ENCODE data around the gene TMEM171. TPM values are rescaled to one million over a fixed set of nuclear protein-coding genes. Genes with fewer than 3 reads are reported as not detected.

The TMEM171 gene
- total and polyA plus RNA-seq, 2 donors: 0.19 to 0.62 TPM

- H3K27ac ChIP-seq (ENCODE audit: low read depth in 1 of 2, low read length in 1 of 2): no peak overlapping the region
- H3K27me3 ChIP-seq (ENCODE audit: control insufficient read depth in 2 of 2, insufficient read depth in 1 of 2, low read length in 1 of 2): no peaks in the 10 kb centered on the region
- H3K9me3 ChIP-seq (ENCODE audit: control insufficient read depth in 2 of 2, insufficient read depth in 1 of 2, low read length in 1 of 2): no peaks in the 10 kb centered on the region
- WGBS: 95% methylated on average over 4 of the region's 4 CpGs
- no peaks in the 10 kb centered on the region for H3K4me1 ChIP-seq (ENCODE audit: control insufficient read depth in 2 of 2, insufficient read depth in 2 of 2, low read length in 2 of 2)
- H3K36me3 ChIP-seq (ENCODE audit: control insufficient read depth in 2 of 2, insufficient read depth in 2 of 2, low read length in 1 of 2): no peaks in the 10 kb centered on the region
- no peak for DNase-seq (ENCODE audit: low read depth in 6 of 9, low spot score in 9 of 9)
- no peak overlapping the region for H3K4me3 ChIP-seq (ENCODE audit: low read length in 2 of 2)
Measured at GRCh38 chr5:73100109-73100508, 20.3 kb upstream of the TMEM171 start.

- WGBS: 89% methylated on average over 4 of the region's 4 CpGs
- DNase-seq (ENCODE audit: low read depth in 6 of 9, low spot score in 9 of 9): no peak
Measured at GRCh38 chr5:73103870-73104299, 16.5 kb upstream of the TMEM171 start.

GRCh38 chr5:73104326-73104725 lies 16.0 kb upstream of the TMEM171 start:
- Histone ChIP-seq H3K4me3 (ENCODE audit: low read length in 2 of 2) (no peak overlapping the region), H3K36me3 (ENCODE audit: control insufficient read depth in 2 of 2, insufficient read depth in 2 of 2, low read length in 1 of 2) (no peaks in the 10 kb centered on the region), H3K9me3 (ENCODE audit: control insufficient read depth in 2 of 2, insufficient read depth in 1 of 2, low read length in 1 of 2) (no peaks in the 10 kb centered on the region), H3K27me3 (ENCODE audit: control insufficient read depth in 2 of 2, insufficient read depth in 1 of 2, low read length in 1 of 2) (no peaks in the 10 kb centered on the region), H3K4me1 (ENCODE audit: control insufficient read depth in 2 of 2, insufficient read depth in 2 of 2, low read length in 2 of 2) (no peaks in the 10 kb centered on the region), H3K27ac (ENCODE audit: low read depth in 1 of 2, low read length in 1 of 2) (no peak overlapping the region)
- DNase-seq (ENCODE audit: low read depth in 6 of 9, low spot score in 9 of 9): no peak
- 75% methylated on average over 1 of the region's 1 CpG for WGBS

More at GRCh38 chr5:73103870-73104299, 16.5 kb upstream of the TMEM171 start:
- Histone ChIP-seq H3K36me3 (ENCODE audit: control insufficient read depth in 2 of 2, insufficient read depth in 2 of 2, low read length in 1 of 2) (no peaks in the 10 kb centered on the region), H3K27ac (ENCODE audit: low read depth in 1 of 2, low read length in 1 of 2) (no peak overlapping the region), H3K27me3 (ENCODE audit: control insufficient read depth in 2 of 2, insufficient read depth in 1 of 2, low read length in 1 of 2) (no peaks in the 10 kb centered on the region), H3K9me3 (ENCODE audit: control insufficient read depth in 2 of 2, insufficient read depth in 1 of 2, low read length in 1 of 2) (no peaks in the 10 kb centered on the region), H3K4me1 (ENCODE audit: control insufficient read depth in 2 of 2, insufficient read depth in 2 of 2, low read length in 2 of 2) (no peaks in the 10 kb centered on the region), H3K4me3 (ENCODE audit: low read length in 2 of 2) (no peak overlapping the region)

GRCh38 chr5:73106335-73106734 lies 14.0 kb upstream of the TMEM171 start:
- Histone ChIP-seq H3K4me3 (ENCODE audit: low read length in 2 of 2) (no peak overlapping the region), H3K27me3 (ENCODE audit: control insufficient read depth in 2 of 2, insufficient read depth in 1 of 2, low read length in 1 of 2) (no peaks in the 10 kb centered on the region), H3K27ac (ENCODE audit: low read depth in 1 of 2, low read length in 1 of 2) (no peak overlapping the region), H3K4me1 (ENCODE audit: control insufficient read depth in 2 of 2, insufficient read depth in 2 of 2, low read length in 2 of 2) (no peaks in the 10 kb centered on the region), H3K9me3 (ENCODE audit: control insufficient read depth in 2 of 2, insufficient read depth in 1 of 2, low read length in 1 of 2) (no peaks in the 10 kb centered on the region), H3K36me3 (ENCODE audit: control insufficient read depth in 2 of 2, insufficient read depth in 2 of 2, low read length in 1 of 2) (no peaks in the 10 kb centered on the region)
- DNase-seq (ENCODE audit: low read depth in 6 of 9, low spot score in 9 of 9): no peak

GRCh38 chr5:73110190-73110589 lies 10.2 kb upstream of the TMEM171 start:
- H3K4me3 ChIP-seq (ENCODE audit: low read length in 2 of 2): no peak overlapping the region
- H3K4me1 ChIP-seq (ENCODE audit: control insufficient read depth in 2 of 2, insufficient read depth in 2 of 2, low read length in 2 of 2): no peaks in the 10 kb centered on the region
- no peak for DNase-seq (ENCODE audit: low read depth in 6 of 9, low spot score in 9 of 9)
- 95% methylated on average over 1 of the region's 1 CpG for WGBS
- no peaks in the 10 kb centered on the region for H3K36me3 ChIP-seq (ENCODE audit: control insufficient read depth in 2 of 2, insufficient read depth in 2 of 2, low read length in 1 of 2)
- no peaks in the 10 kb centered on the region for H3K9me3 ChIP-seq (ENCODE audit: control insufficient read depth in 2 of 2, insufficient read depth in 1 of 2, low read length in 1 of 2)
- H3K27ac ChIP-seq (ENCODE audit: low read depth in 1 of 2, low read length in 1 of 2): no peak overlapping the region
- peaks cover 0 to 5% of the 10 kb centered on the region in 2 donors for H3K27me3 ChIP-seq (ENCODE audit: control insufficient read depth in 2 of 2, insufficient read depth in 1 of 2, low read length in 1 of 2)

- Histone ChIP-seq H3K27ac (ENCODE audit: low read depth in 1 of 2, low read length in 1 of 2) (no peak overlapping the region), H3K27me3 (ENCODE audit: control insufficient read depth in 2 of 2, insufficient read depth in 1 of 2, low read length in 1 of 2) (peaks cover 0 to 9% of the 10 kb centered on the region in 2 donors), H3K4me1 (ENCODE audit: control insufficient read depth in 2 of 2, insufficient read depth in 2 of 2, low read length in 2 of 2) (no peaks in the 10 kb centered on the region), H3K9me3 (ENCODE audit: control insufficient read depth in 2 of 2, insufficient read depth in 1 of 2, low read length in 1 of 2) (no peaks in the 10 kb centered on the region), H3K36me3 (ENCODE audit: control insufficient read depth in 2 of 2, insufficient read depth in 2 of 2, low read length in 1 of 2) (no peaks in the 10 kb centered on the region), H3K4me3 (ENCODE audit: low read length in 2 of 2) (no peak overlapping the region)
- 92% methylated on average over 1 of the region's 1 CpG for WGBS
- no peak for DNase-seq (ENCODE audit: low read depth in 6 of 9, low spot score in 9 of 9)
Measured at GRCh38 chr5:73111536-73111935, 8.8 kb upstream of the TMEM171 start.

- DNase-seq (ENCODE audit: low read depth in 6 of 9, low spot score in 9 of 9): no peak
- H3K4me1 ChIP-seq (ENCODE audit: control insufficient read depth in 2 of 2, insufficient read depth in 2 of 2, low read length in 2 of 2): no peaks in the 10 kb centered on the region
- peaks cover 0 to 12% of the 10 kb centered on the region in 2 donors for H3K27me3 ChIP-seq (ENCODE audit: control insufficient read depth in 2 of 2, insufficient read depth in 1 of 2, low read length in 1 of 2)
- no peaks in the 10 kb centered on the region for H3K9me3 ChIP-seq (ENCODE audit: control insufficient read depth in 2 of 2, insufficient read depth in 1 of 2, low read length in 1 of 2)
- WGBS: 77% methylated on average over 1 of the region's 1 CpG
- no peak overlapping the region for H3K4me3 ChIP-seq (ENCODE audit: low read length in 2 of 2)
- no peaks in the 10 kb centered on the region for H3K36me3 ChIP-seq (ENCODE audit: control insufficient read depth in 2 of 2, insufficient read depth in 2 of 2, low read length in 1 of 2)
- H3K27ac ChIP-seq (ENCODE audit: low read depth in 1 of 2, low read length in 1 of 2): no peak overlapping the region
Measured at GRCh38 chr5:73112359-73112758, 8.0 kb upstream of the TMEM171 start.

- no peaks in the 10 kb centered on the region for H3K4me1 ChIP-seq (ENCODE audit: control insufficient read depth in 2 of 2, insufficient read depth in 2 of 2, low read length in 2 of 2)
- no peak overlapping the region for H3K4me3 ChIP-seq (ENCODE audit: low read length in 2 of 2)
- H3K27ac ChIP-seq (ENCODE audit: low read depth in 1 of 2, low read length in 1 of 2): no peak overlapping the region
- 89% methylated on average over 3 of the region's 3 CpGs for WGBS
- no peaks in the 10 kb centered on the region for H3K9me3 ChIP-seq (ENCODE audit: control insufficient read depth in 2 of 2, insufficient read depth in 1 of 2, low read length in 1 of 2)
- H3K36me3 ChIP-seq (ENCODE audit: control insufficient read depth in 2 of 2, insufficient read depth in 2 of 2, low read length in 1 of 2): no peaks in the 10 kb centered on the region
- peaks cover 5 to 28% of the 10 kb centered on the region in 2 donors for H3K27me3 ChIP-seq (ENCODE audit: control insufficient read depth in 2 of 2, insufficient read depth in 1 of 2, low read length in 1 of 2)
- no peak for DNase-seq (ENCODE audit: low read depth in 6 of 9, low spot score in 9 of 9)
Measured at GRCh38 chr5:73114044-73114688, 6.2 kb upstream of the TMEM171 start.

- 79% methylated on average over 4 of the region's 4 CpGs for WGBS
- H3K27me3 ChIP-seq (ENCODE audit: control insufficient read depth in 2 of 2, insufficient read depth in 1 of 2, low read length in 1 of 2): peaks cover 15 to 39% of the 10 kb centered on the region in 2 donors
- H3K36me3 ChIP-seq (ENCODE audit: control insufficient read depth in 2 of 2, insufficient read depth in 2 of 2, low read length in 1 of 2): no peaks in the 10 kb centered on the region
- no peaks in the 10 kb centered on the region for H3K9me3 ChIP-seq (ENCODE audit: control insufficient read depth in 2 of 2, insufficient read depth in 1 of 2, low read length in 1 of 2)
- no peak overlapping the region for H3K27ac ChIP-seq (ENCODE audit: low read depth in 1 of 2, low read length in 1 of 2)
- H3K4me3 ChIP-seq (ENCODE audit: low read length in 2 of 2): no peak overlapping the region
- H3K4me1 ChIP-seq (ENCODE audit: control insufficient read depth in 2 of 2, insufficient read depth in 2 of 2, low read length in 2 of 2): no peaks in the 10 kb centered on the region
- DNase-seq (ENCODE audit: low read depth in 6 of 9, low spot score in 9 of 9): no peak
Measured at GRCh38 chr5:73115399-73116051, 4.8 kb upstream of the TMEM171 start.
